ENCODE data around the gene GPR137C. TPM values are rescaled to one million over a fixed set of nuclear protein-coding genes. Genes with fewer than 3 reads are reported as not detected.

GPR137C gene
- total and polyA plus RNA-seq, 3 experiments from 2014 or later = 0.50 to 0.91 TPM; not detected in 1

DNA sequence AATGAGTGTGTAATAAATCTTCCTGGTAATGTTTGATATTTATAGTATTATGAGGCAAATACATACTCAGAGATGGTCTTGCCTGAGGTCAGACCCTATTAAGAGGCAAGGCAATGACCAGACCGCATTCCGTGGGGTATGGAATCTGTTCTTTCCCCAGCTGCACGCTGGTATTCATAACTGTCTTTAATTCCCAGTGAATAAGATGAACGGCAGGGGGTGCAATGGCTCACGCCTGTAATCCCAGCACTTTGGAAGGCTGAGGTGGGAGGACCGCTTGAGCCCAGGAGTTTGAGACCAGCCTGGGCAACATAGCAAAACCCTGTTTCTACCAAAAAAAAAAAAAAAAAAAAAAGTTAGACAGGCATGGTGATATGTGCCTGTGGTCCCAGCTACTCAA lies 98.1 kb downstream of the GPR137C start:
- H3K9me3 Mint-ChIP-seq = no peaks in the 10 kb centered on the region
- no peaks in the 10 kb centered on the region for H3K9me3 ChIP-seq (ENCODE audit: low read length)
- no peak overlapping the region for H3K27ac ChIP-seq (ENCODE audit: low read depth, low read length)
- H3K4me3 ChIP-seq (ENCODE audit: low read length) = no peak overlapping the region
- H3K27me3 Mint-ChIP-seq = no peaks in the 10 kb centered on the region
- no peaks in the 10 kb centered on the region for H3K4me1 ChIP-seq (ENCODE audit: insufficient read depth, low read length)
- peaks cover 5 to 74% (median 20%) of the 10 kb centered on the region in 3 donors for H3K36me3 Mint-ChIP-seq
- no peaks in the 10 kb centered on the region for H3K4me1 Mint-ChIP-seq
- peak overlapping the region in 2 of 8 donors; percentile 12 to 50 for H3K27ac Mint-ChIP-seq
- peaks cover 12% of the 10 kb centered on the region for H3K36me3 ChIP-seq (ENCODE audit: insufficient read depth, low read length)
- no peak for DNase-seq
- ChIA-PET CTCF (no interaction called here), POLR2A (no interaction called here)
- H3K27me3 ChIP-seq (ENCODE audit: insufficient read depth, low read length, poor library complexity, severe bottlenecking) = no peaks in the 10 kb centered on the region
- no peak overlapping the region for H3K4me3 Mint-ChIP-seq

DNA sequence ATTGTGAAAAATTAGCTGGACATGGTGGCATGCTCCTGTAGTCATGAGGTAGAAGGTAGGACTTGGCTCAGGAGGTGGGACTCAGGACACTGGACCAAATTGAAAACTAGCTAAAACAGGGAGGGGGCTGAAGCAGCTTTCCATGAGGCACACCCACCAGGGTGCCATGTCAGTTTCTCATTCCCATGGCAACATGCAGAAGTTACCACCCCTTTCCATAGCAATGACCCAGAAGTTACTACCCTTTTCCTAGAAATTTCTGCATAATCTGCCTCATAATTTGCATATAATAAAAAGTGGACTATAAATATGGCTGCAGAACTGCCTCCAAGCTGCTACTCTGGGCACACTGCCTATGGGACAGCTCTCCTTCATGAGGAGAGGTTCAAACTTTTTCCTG lies 104.3 kb downstream of the GPR137C start:
- H3K27ac ChIP-seq (ENCODE audit: low read depth, low read length) = no peak overlapping the region
- H3K27me3 ChIP-seq (ENCODE audit: insufficient read depth, low read length, poor library complexity, severe bottlenecking) = no peaks in the 10 kb centered on the region
- peaks cover 9% of the 10 kb centered on the region for H3K36me3 ChIP-seq (ENCODE audit: insufficient read depth, low read length)
- ChIA-PET POLR2A (no interaction called here), CTCF (no interaction called here)
- no peak for DNase-seq
- Mint-ChIP-seq H3K36me3 (peaks cover 0 to 61% (median 29%) of the 10 kb centered on the region in 3 donors), H3K9me3 (no peaks in the 10 kb centered on the region), H3K4me3 (no peak overlapping the region), H3K4me1 (peaks cover 2 to 4% (median 4%) of the 10 kb centered on the region in 3 donors), H3K27ac (peak overlapping the region in 1 of 8 donors; percentile 63), H3K27me3 (no peaks in the 10 kb centered on the region)
- H3K4me3 ChIP-seq (ENCODE audit: low read length) = no peak overlapping the region
- no peaks in the 10 kb centered on the region for H3K9me3 ChIP-seq (ENCODE audit: low read length)
- no peaks in the 10 kb centered on the region for H3K4me1 ChIP-seq (ENCODE audit: insufficient read depth, low read length)

DNA sequence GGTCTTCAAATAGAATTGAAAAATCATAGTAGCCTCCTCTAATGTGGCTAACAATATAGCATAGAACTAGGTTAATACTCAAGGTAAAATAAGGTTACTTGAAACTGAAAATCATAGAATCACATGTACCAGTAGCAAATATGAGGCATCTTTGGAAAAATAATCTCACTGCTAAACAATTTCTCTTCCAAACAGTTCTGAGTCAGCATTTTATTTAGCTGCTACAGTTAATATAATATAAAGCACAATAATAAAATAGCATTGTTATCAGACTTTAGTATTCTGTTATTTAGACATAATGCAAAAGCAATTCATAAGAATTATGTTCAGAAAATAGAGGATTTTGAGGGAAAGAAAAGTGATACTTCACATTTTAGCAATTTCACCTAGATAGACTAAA lies 107.7 kb downstream of the GPR137C start:
- Histone ChIP-seq H3K4me1 (ENCODE audit: insufficient read depth, low read length) (no peaks in the 10 kb centered on the region), H3K9me3 (ENCODE audit: low read length) (no peaks in the 10 kb centered on the region), H3K27me3 (ENCODE audit: insufficient read depth, low read length, poor library complexity, severe bottlenecking) (no peaks in the 10 kb centered on the region), H3K36me3 (ENCODE audit: insufficient read depth, low read length) (peaks cover 10% of the 10 kb centered on the region), H3K27ac (ENCODE audit: low read depth, low read length) (no peak overlapping the region), H3K4me3 (ENCODE audit: low read length) (no peak overlapping the region)
- Mint-ChIP-seq H3K9me3 (no peaks in the 10 kb centered on the region), H3K27me3 (no peaks in the 10 kb centered on the region), H3K4me1 (peaks cover 2 to 4% (median 4%) of the 10 kb centered on the region in 3 donors), H3K27ac (peak overlapping the region in 1 of 8 donors; percentile 86), H3K4me3 (no peak overlapping the region), H3K36me3 (peaks cover 0 to 52% (median 27%) of the 10 kb centered on the region in 3 donors)
- ChIA-PET POLR2A (no interaction called here), CTCF (no interaction called here)
- DNase-seq = no peak

DNA sequence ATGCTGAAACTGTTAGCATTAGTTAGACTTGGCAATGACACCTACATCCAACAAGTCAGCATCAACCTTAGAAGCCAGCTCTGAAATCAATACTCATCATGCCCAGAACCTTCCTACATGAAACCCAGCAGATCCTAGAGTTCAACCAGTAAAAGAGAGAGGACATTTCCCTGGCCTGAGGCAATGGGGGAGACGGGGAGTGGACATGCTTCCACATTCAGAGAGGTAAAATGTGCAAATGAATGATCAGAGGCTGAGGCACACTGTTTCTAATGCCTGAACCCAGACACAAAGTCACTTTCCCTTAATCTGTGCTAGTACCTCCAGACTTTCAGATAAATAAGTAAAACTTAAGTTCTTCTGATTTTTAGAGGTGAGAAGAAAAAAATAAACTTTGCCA lies 108.2 kb downstream of the GPR137C start:
- peaks cover 2 to 4% (median 4%) of the 10 kb centered on the region in 3 donors for H3K4me1 Mint-ChIP-seq
- POLR2A ChIA-PET = interaction anchor here (0.7 kb wide), 1 partner anchor 108 kb away, joined by 4 read pairs; no protein-coding TSS in a partner anchor
- peaks cover 0 to 54% (median 28%) of the 10 kb centered on the region in 3 donors for H3K36me3 Mint-ChIP-seq
- DNase-seq = no peak
- Histone ChIP-seq H3K9me3 (ENCODE audit: low read length) (no peaks in the 10 kb centered on the region), H3K4me3 (ENCODE audit: low read length) (no peak overlapping the region), H3K36me3 (ENCODE audit: insufficient read depth, low read length) (peaks cover 10% of the 10 kb centered on the region), H3K27ac (ENCODE audit: low read depth, low read length) (no peak overlapping the region), H3K27me3 (ENCODE audit: insufficient read depth, low read length, poor library complexity, severe bottlenecking) (no peaks in the 10 kb centered on the region), H3K4me1 (ENCODE audit: insufficient read depth, low read length) (no peaks in the 10 kb centered on the region)
- no peaks in the 10 kb centered on the region for H3K9me3 Mint-ChIP-seq
- CTCF ChIA-PET = interaction anchor here (0.9 kb wide), 1 partner anchor 11 kb away, joined by 3 read pairs; no protein-coding TSS in a partner anchor
- no peak overlapping the region for H3K4me3 Mint-ChIP-seq
- peak overlapping the region in 1 of 8 donors; percentile 86 for H3K27ac Mint-ChIP-seq
- H3K27me3 Mint-ChIP-seq = no peaks in the 10 kb centered on the region

DNA sequence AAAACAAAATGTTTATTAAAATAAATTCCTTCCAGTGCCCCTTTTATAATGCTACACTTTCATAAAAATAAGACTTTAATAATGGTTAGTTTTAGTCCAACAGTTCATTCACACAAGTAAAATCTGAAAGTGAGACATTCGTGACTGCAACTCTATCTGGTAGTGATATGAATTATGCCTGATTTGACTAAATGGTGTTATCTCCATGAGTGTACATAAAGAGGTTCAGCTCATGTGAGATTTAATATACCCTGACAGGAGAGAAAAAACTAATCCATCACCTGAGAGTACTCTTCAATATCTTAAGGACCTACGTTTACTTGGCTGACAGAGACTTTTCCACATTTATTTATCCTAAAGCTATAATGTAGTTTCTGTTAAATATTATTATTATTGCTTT lies 108.7 kb downstream of the GPR137C start:
- ChIA-PET POLR2A (interaction anchor here (0.7 kb wide), 2 partner anchors 34 to 108 kb away, joined by 3 to 4 read pairs; no protein-coding TSS in a partner anchor), CTCF (interaction anchor here (0.9 kb wide), 1 partner anchor 10 kb away, joined by 3 read pairs; no protein-coding TSS in a partner anchor)
- H3K4me1 ChIP-seq (ENCODE audit: insufficient read depth, low read length) = no peaks in the 10 kb centered on the region
- no peaks in the 10 kb centered on the region for H3K27me3 ChIP-seq (ENCODE audit: insufficient read depth, low read length, poor library complexity, severe bottlenecking)
- no peaks in the 10 kb centered on the region for H3K27me3 Mint-ChIP-seq
- H3K36me3 Mint-ChIP-seq = peaks cover 0 to 56% (median 26%) of the 10 kb centered on the region in 3 donors
- H3K9me3 ChIP-seq (ENCODE audit: low read length) = no peaks in the 10 kb centered on the region
- peak overlapping the region in 1 of 8 donors; percentile 2 for H3K27ac Mint-ChIP-seq
- no peak overlapping the region for H3K4me3 ChIP-seq (ENCODE audit: low read length)
- no peak overlapping the region for H3K27ac ChIP-seq (ENCODE audit: low read depth, low read length)
- peaks cover 10% of the 10 kb centered on the region for H3K36me3 ChIP-seq (ENCODE audit: insufficient read depth, low read length)
- H3K9me3 Mint-ChIP-seq = no peaks in the 10 kb centered on the region
- no peak overlapping the region for H3K4me3 Mint-ChIP-seq
- peaks cover 2 to 4% (median 4%) of the 10 kb centered on the region in 3 donors for H3K4me1 Mint-ChIP-seq
- DNase-seq = no peak

DNA sequence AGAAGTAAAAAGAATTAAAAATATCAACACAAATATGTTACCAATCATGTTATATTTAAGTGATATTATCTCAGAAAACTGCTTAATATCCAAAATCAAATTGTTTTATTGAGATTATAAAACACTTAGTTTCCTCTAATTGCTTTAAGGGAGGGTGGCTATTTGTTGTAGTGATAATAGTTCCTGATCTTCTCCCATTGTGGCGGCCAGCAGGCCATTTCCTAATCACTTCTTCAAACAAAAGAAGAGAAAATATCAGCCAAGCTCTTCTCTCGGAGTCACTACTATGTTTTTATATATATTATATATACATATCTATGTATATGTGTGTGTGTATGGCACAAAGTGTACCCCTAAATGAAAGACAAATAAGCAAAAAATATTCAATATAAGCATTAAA lies 111.2 kb downstream of the GPR137C start:
- Mint-ChIP-seq H3K27me3 (no peaks in the 10 kb centered on the region), H3K36me3 (peaks cover 0 to 47% (median 21%) of the 10 kb centered on the region in 3 donors), H3K4me3 (no peak overlapping the region), H3K9me3 (no peaks in the 10 kb centered on the region), H3K27ac (no peak overlapping the region), H3K4me1 (peaks cover under 1 to 4% (median 2%) of the 10 kb centered on the region in 3 donors)
- no peaks in the 10 kb centered on the region for H3K9me3 ChIP-seq (ENCODE audit: low read length)
- no peak overlapping the region for H3K27ac ChIP-seq (ENCODE audit: low read depth, low read length)
- H3K4me1 ChIP-seq (ENCODE audit: insufficient read depth, low read length) = no peaks in the 10 kb centered on the region
- H3K27me3 ChIP-seq (ENCODE audit: insufficient read depth, low read length, poor library complexity, severe bottlenecking) = no peaks in the 10 kb centered on the region
- no peak for DNase-seq
- peaks cover 4% of the 10 kb centered on the region for H3K36me3 ChIP-seq (ENCODE audit: insufficient read depth, low read length)
- H3K4me3 ChIP-seq (ENCODE audit: low read length) = no peak overlapping the region
- ChIA-PET CTCF (no interaction called here), POLR2A (no interaction called here)

DNA sequence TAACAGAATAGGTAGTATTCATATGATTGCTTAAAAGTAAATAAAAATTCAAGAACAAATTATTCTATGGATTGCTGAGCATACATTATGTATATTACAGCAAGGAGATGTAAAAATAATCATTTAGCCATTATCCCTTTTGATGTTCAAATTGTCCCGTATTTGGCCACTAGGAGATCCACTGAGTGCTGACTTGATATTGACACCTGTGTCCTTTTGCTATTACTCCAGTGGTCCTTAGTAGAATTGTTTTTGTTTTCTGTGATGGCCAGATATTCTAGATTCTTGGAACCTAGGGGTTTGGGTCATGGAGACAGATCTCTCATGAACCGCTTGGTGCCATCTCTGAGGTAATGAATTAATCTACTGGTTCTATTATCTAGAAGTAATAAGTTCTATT lies 126.0 kb downstream of the GPR137C start:
- ChIA-PET POLR2A (no interaction called here), CTCF (interaction anchor here (1.4 to 1.8 kb wide), 2 partner anchors 15 to 49 kb away, joined by 3 to 5 read pairs; no protein-coding TSS in a partner anchor)
- H3K36me3 ChIP-seq (ENCODE audit: insufficient read depth, low read length) = peaks cover 12% of the 10 kb centered on the region
- H3K27me3 ChIP-seq (ENCODE audit: insufficient read depth, low read length, poor library complexity, severe bottlenecking) = no peaks in the 10 kb centered on the region
- H3K27ac Mint-ChIP-seq = peak overlapping the region in 3 of 8 donors; percentile 6 to 71 (median 40)
- H3K27me3 Mint-ChIP-seq = no peaks in the 10 kb centered on the region
- H3K27ac ChIP-seq (ENCODE audit: low read depth, low read length) = no peak overlapping the region
- H3K4me1 Mint-ChIP-seq = peaks cover 4 to 18% (median 7%) of the 10 kb centered on the region in 3 donors
- no peaks in the 10 kb centered on the region for H3K4me1 ChIP-seq (ENCODE audit: insufficient read depth, low read length)
- no peaks in the 10 kb centered on the region for H3K9me3 Mint-ChIP-seq
- peaks cover 0 to 52% (median 9%) of the 10 kb centered on the region in 3 donors for H3K36me3 Mint-ChIP-seq
- no peak overlapping the region for H3K4me3 Mint-ChIP-seq
- no peaks in the 10 kb centered on the region for H3K9me3 ChIP-seq (ENCODE audit: low read length)
- peak in 2 of 5 donors; percentile 20 to 21 for DNase-seq
- H3K4me3 ChIP-seq (ENCODE audit: low read length) = no peak overlapping the region

DNA sequence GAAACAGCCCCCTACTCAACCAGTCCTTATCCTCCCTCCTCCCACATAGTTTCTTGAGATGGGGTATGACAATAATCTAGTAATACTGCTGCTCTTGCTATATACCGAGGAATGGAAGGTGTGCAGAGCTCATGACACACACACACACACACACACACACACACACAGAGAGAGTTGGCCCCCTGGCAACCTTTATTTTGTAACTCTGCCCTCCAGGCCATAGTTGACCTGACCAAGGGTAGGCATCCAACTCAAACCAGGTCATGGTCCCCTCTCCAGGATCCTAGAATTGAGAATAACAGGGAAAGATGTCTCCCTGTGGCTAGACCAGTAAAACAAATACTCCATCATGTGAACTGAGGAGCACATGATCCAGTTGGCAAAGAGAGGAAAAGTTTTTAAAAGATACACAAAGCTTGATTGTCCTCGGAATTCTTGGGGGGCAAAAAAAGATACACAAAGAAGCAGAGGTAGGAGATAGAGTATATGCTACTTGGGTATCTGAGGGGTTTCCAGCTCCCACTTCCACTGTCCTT lies 131.4 kb downstream of the GPR137C start:
- Mint-ChIP-seq H3K4me1 (peaks cover 53 to 62% (median 61%) of the 10 kb centered on the region in 3 donors), H3K27ac (peak overlapping the region in 7 of 8 donors; percentile 3 to 59 (median 41))
- POLR2A ChIA-PET = no interaction called here

More for the DNA sequence above, 131.4 kb downstream of the GPR137C start:
- no peaks in the 10 kb centered on the region for H3K9me3 Mint-ChIP-seq
- CTCF ChIA-PET = interaction anchor here (0.6 kb wide), 1 partner anchor 43 kb away, joined by 3 read pairs; no protein-coding TSS in a partner anchor
- DNase-seq = no peak
- no peaks in the 10 kb centered on the region for H3K9me3 ChIP-seq (ENCODE audit: low read length)
- no peaks in the 10 kb centered on the region for H3K36me3 ChIP-seq (ENCODE audit: insufficient read depth, low read length)
- H3K27ac ChIP-seq (ENCODE audit: low read depth, low read length) = no peak overlapping the region
- H3K4me3 ChIP-seq (ENCODE audit: low read length) = no peak overlapping the region
- H3K4me1 ChIP-seq (ENCODE audit: insufficient read depth, low read length) = peaks cover 12% of the 10 kb centered on the region
- no peaks in the 10 kb centered on the region for H3K27me3 Mint-ChIP-seq
- no peaks in the 10 kb centered on the region for H3K27me3 ChIP-seq (ENCODE audit: insufficient read depth, low read length, poor library complexity, severe bottlenecking)
- peaks cover 0 to 13% (median 0%) of the 10 kb centered on the region in 3 donors for H3K36me3 Mint-ChIP-seq
- H3K4me3 Mint-ChIP-seq = peak overlapping the region in 1 of 7 donors; percentile 7

Measured in CD8-positive, alpha-beta memory T cell (primary cell).